ENCODE results near the gene MRTFB.

DNA sequence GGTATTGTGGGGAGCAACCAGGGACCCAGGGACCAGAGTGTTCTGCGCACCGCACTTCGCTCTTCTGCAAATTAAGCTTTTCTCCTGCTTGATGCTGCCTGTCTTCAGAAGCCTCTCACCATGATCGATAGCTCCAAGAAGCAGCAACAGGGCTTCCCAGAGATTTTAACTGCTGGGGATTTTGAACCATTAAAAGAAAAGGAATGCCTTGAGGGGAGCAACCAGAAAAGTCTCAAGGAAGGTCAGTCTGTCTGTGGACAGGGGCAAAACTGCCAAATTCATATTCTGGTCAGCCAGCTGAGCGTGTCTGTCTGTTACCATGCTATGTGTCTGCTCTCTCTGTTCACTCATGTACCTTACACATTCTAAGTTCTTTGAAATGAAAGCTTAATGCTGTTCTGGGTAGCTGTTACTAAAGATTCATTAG lies 115.7 kb downstream of the MRTFB start:
- TF ChIP-seq EZH2phosphoT487 (IDR thresholded peaks at IDR 0.05; ENCODE audit: low read length), result no peak
- TF ChIP-seq, protein P1, sequence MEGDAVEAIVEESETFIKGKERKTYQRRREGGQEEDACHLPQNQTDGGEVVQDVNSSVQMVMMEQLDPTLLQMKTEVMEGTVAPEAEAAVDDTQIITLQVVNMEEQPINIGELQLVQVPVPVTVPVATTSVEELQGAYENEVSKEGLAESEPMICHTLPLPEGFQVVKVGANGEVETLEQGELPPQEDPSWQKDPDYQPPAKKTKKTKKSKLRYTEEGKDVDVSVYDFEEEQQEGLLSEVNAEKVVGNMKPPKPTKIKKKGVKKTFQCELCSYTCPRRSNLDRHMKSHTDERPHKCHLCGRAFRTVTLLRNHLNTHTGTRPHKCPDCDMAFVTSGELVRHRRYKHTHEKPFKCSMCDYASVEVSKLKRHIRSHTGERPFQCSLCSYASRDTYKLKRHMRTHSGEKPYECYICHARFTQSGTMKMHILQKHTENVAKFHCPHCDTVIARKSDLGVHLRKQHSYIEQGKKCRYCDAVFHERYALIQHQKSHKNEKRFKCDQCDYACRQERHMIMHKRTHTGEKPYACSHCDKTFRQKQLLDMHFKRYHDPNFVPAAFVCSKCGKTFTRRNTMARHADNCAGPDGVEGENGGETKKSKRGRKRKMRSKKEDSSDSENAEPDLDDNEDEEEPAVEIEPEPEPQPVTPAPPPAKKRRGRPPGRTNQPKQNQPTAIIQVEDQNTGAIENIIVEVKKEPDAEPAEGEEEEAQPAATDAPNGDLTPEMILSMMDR (IDR thresholded peaks at IDR 0.05; ENCODE audit: low read length), result no peak
